ENCODE results near the gene SLC10A3. TPM values are rescaled to one million over a fixed set of nuclear protein-coding genes. Genes with fewer than 3 reads are reported as not detected.
A peak's percentile ranks its signal among the peaks of the same experiment; 100 is the strongest.

The SLC10A3 gene
- total and polyA plus RNA-seq, 7 experiments from 2014 or later: 11.7 to 58.7 (median 20.1) TPM

- Mint-ChIP-seq H3K27ac (no peak overlapping the region), H3K4me1 (peaks cover 5 to 32% (median 13%) of the 10 kb centered on the region in 7 donors), H3K27me3 (no peaks in the 10 kb centered on the region), H3K4me3 (no peak overlapping the region), H3K36me3 (peaks cover 0 to 4% (median 0%) of the 10 kb centered on the region in 5 donors), H3K9me3 (no peaks in the 10 kb centered on the region)
- H3K4me1 ChIP-seq (ENCODE audit: control insufficient read depth in 2 of 2, insufficient read depth in 2 of 2, low read length in 2 of 2): peaks cover 0 to 15% of the 10 kb centered on the region in 2 donors
- ATAC-seq (no peak), DNase-seq (no peak)
- H3K27ac ChIP-seq (ENCODE audit: low read depth, low read length): no peak overlapping the region
- H3K27me3 ChIP-seq (ENCODE audit: control insufficient read depth in 2 of 2, insufficient read depth in 2 of 2, low read length in 2 of 2): no peaks in the 10 kb centered on the region
- H3K9me3 ChIP-seq (ENCODE audit: control insufficient read depth in 2 of 3, low read length in 3 of 3): no peaks in the 10 kb centered on the region
- ChIA-PET POLR2A (interaction anchor here (1.3 to 2.0 kb wide), 2 partner anchors 34 to 53 kb away, joined by 4 to 8 read pairs; partner anchors contain the start of gene ATP6AP1), CTCF (interaction anchor here (0.6 to 0.7 kb wide), 2 partner anchors 135 to 287 kb away, joined by 3 read pairs; no protein-coding TSS in a partner anchor)
- intact Hi-C loops (cut with micrococcal nuclease): no loop called here
- no peak overlapping the region for H3K4me3 ChIP-seq (ENCODE audit: low read length)
- H3K36me3 ChIP-seq (ENCODE audit: control insufficient read depth in 2 of 3, insufficient read depth in 3 of 3, low read length in 3 of 3): peaks cover 0 to 6% (median 4%) of the 10 kb centered on the region in 3 experiments
Observed at GRCh38 chrX:154483325-154483724, 7.1 kb downstream of the SLC10A3 start.

- no peak overlapping the region for H3K27ac ChIP-seq (ENCODE audit: low read depth, low read length)
- no peak overlapping the region for H3K4me3 Mint-ChIP-seq
- H3K27me3 ChIP-seq (ENCODE audit: control insufficient read depth in 2 of 2, insufficient read depth in 2 of 2, low read length in 2 of 2): no peaks in the 10 kb centered on the region
- peaks cover 5 to 32% (median 13%) of the 10 kb centered on the region in 7 donors for H3K4me1 Mint-ChIP-seq
- H3K27ac Mint-ChIP-seq: peak overlapping the region in 1 of 9 donors; percentile 3
- no peaks in the 10 kb centered on the region for H3K27me3 Mint-ChIP-seq
- no peak overlapping the region for H3K4me3 ChIP-seq (ENCODE audit: low read length)
- intact Hi-C loops (cut with micrococcal nuclease): no loop called here
- H3K36me3 Mint-ChIP-seq: peaks cover 0 to 4% (median 0%) of the 10 kb centered on the region in 5 donors
- peaks cover 4 to 15% of the 10 kb centered on the region in 2 donors for H3K4me1 ChIP-seq (ENCODE audit: control insufficient read depth in 2 of 2, insufficient read depth in 2 of 2, low read length in 2 of 2)
- ChIA-PET CTCF (no interaction called here), POLR2A (interaction anchor here (1.3 kb wide), 1 partner anchor 34 kb away, joined by 4 read pairs; no protein-coding TSS in a partner anchor)
- H3K36me3 ChIP-seq (ENCODE audit: control insufficient read depth in 2 of 3, insufficient read depth in 3 of 3, low read length in 3 of 3): peaks cover 0 to 6% (median 4%) of the 10 kb centered on the region in 3 experiments
- no peaks in the 10 kb centered on the region for H3K9me3 Mint-ChIP-seq
- DNase-seq (no peak), ATAC-seq (no peak)
- no peaks in the 10 kb centered on the region for H3K9me3 ChIP-seq (ENCODE audit: control insufficient read depth in 2 of 3, low read length in 3 of 3)
Observed at GRCh38 chrX:154482786-154483185, 7.6 kb downstream of the SLC10A3 start.

- Mint-ChIP-seq H3K4me3 (no peak overlapping the region), H3K36me3 (peaks cover 0 to 4% (median 0%) of the 10 kb centered on the region in 5 donors), H3K9me3 (no peaks in the 10 kb centered on the region), H3K27me3 (no peaks in the 10 kb centered on the region), H3K27ac (peak overlapping the region in 4 of 9 donors; percentile 9 to 76 (median 46)), H3K4me1 (peaks cover 5 to 37% (median 18%) of the 10 kb centered on the region in 7 donors)
- ChIA-PET CTCF (interaction anchor here (0.6 kb wide), 1 partner anchor 193 kb away, joined by 5 read pairs; no protein-coding TSS in a partner anchor), POLR2A (no interaction called here)
- Histone ChIP-seq H3K27me3 (ENCODE audit: control insufficient read depth in 2 of 2, insufficient read depth in 2 of 2, low read length in 2 of 2) (no peaks in the 10 kb centered on the region), H3K27ac (ENCODE audit: low read depth, low read length) (no peak overlapping the region), H3K36me3 (ENCODE audit: control insufficient read depth in 2 of 3, insufficient read depth in 3 of 3, low read length in 3 of 3) (peaks cover 0 to 6% (median 4%) of the 10 kb centered on the region in 3 experiments), H3K9me3 (ENCODE audit: control insufficient read depth in 2 of 3, low read length in 3 of 3) (no peaks in the 10 kb centered on the region), H3K4me3 (ENCODE audit: low read length) (no peak overlapping the region), H3K4me1 (ENCODE audit: control insufficient read depth in 2 of 2, insufficient read depth in 2 of 2, low read length in 2 of 2) (peaks cover 12 to 15% of the 10 kb centered on the region in 2 donors)
- no peak for ATAC-seq
- intact Hi-C loops (cut with micrococcal nuclease): no loop called here
- DNase-seq: no peak
Observed at GRCh38 chrX:154481911-154482601, 8.4 kb downstream of the SLC10A3 start.

- H3K4me1 ChIP-seq (ENCODE audit: control insufficient read depth in 2 of 2, insufficient read depth in 2 of 2, low read length in 2 of 2): peaks cover 14 to 15% of the 10 kb centered on the region in 2 donors
Observed at GRCh38 chrX:154481195-154481594, 9.2 kb downstream of the SLC10A3 start.

GRCh38 chrX:154478728-154479622, 11.5 kb downstream of the SLC10A3 start, which contains the start of gene LAGE3:
Gene LAGE3 (minus strand): TSS chrX:154479281. CDS start chrX:154478915, 366 bp downstream.
- Mint-ChIP-seq H3K4me3 (peak within 1 kb of the TSS; percentile 81 to 94 (median 82)), H3K9me3 (no peaks in the 10 kb centered on the region), H3K4me1 (peaks cover 12 to 44% (median 23%) of the 10 kb centered on the region in 7 donors), H3K27me3 (no peaks in the 10 kb centered on the region), H3K36me3 (peaks cover 0 to 7% (median 0%) of the 10 kb centered on the region in 5 donors), H3K27ac (peak within 1 kb of the TSS; percentile 59 to 92 (median 88))
- Histone ChIP-seq H3K27me3 (ENCODE audit: control insufficient read depth in 2 of 2, insufficient read depth in 2 of 2, low read length in 2 of 2) (no peaks in the 10 kb centered on the region), H3K36me3 (ENCODE audit: control insufficient read depth in 2 of 3, insufficient read depth in 3 of 3, low read length in 3 of 3) (no peaks in the 10 kb centered on the region), H3K4me1 (ENCODE audit: control insufficient read depth in 2 of 2, insufficient read depth in 2 of 2, low read length in 2 of 2) (peaks cover 4 to 14% of the 10 kb centered on the region in 2 donors), H3K4me3 (ENCODE audit: low read length) (peak within 1 kb of the TSS; percentile 79), H3K27ac (ENCODE audit: low read depth, low read length) (peak within 1 kb of the TSS; percentile 90), H3K9me3 (ENCODE audit: control insufficient read depth in 2 of 3, low read length in 3 of 3) (no peaks in the 10 kb centered on the region)
- intact Hi-C loops (cut with micrococcal nuclease): loop anchor here (1.0 to 5.0 kb wide), 11 partner anchors 11 to 100 kb away; partner anchors contain the start of genes FAM3A (in 2 of the 2), SLC10A3 (in 2 of the 2), EMD (in 1 of the 2) and FAM50A (in 1 of the 2)
- DNase-seq (peak; percentile 85 to 97 (median 94)), ATAC-seq (peak; percentile 97)
- ChIA-PET CTCF (no interaction called here), POLR2A (interaction anchor here (0.9 to 3.8 kb wide), 9 partner anchors 11 to 80 kb away, joined by 3 to 31 read pairs (median 5); partner anchors contain the start of genes FAM3A, PLXNA3, SLC10A3 and TAFAZZIN)

More at GRCh38 chrX:154481195-154481594, 9.2 kb downstream of the SLC10A3 start:
- Mint-ChIP-seq H3K4me3 (no peak overlapping the region), H3K27ac (peak overlapping the region in 1 of 9 donors; percentile 66), H3K4me1 (peaks cover 12 to 45% (median 26%) of the 10 kb centered on the region in 7 donors), H3K9me3 (no peaks in the 10 kb centered on the region), H3K27me3 (no peaks in the 10 kb centered on the region), H3K36me3 (peaks cover 0 to 2% (median 0%) of the 10 kb centered on the region in 5 donors)
- CTCF ChIA-PET: interaction anchor here (0.7 kb wide), 1 partner anchor 110 kb away, joined by 3 read pairs; no protein-coding TSS in a partner anchor
- Histone ChIP-seq H3K27me3 (ENCODE audit: control insufficient read depth in 2 of 2, insufficient read depth in 2 of 2, low read length in 2 of 2) (no peaks in the 10 kb centered on the region), H3K27ac (ENCODE audit: low read depth, low read length) (no peak overlapping the region), H3K9me3 (ENCODE audit: control insufficient read depth in 2 of 3, low read length in 3 of 3) (no peaks in the 10 kb centered on the region), H3K4me3 (ENCODE audit: low read length) (no peak overlapping the region), H3K36me3 (ENCODE audit: control insufficient read depth in 2 of 3, insufficient read depth in 3 of 3, low read length in 3 of 3) (peaks cover 0 to 6% (median 4%) of the 10 kb centered on the region in 3 experiments)
- ATAC-seq: no peak
- intact Hi-C loops (cut with micrococcal nuclease): no loop called here
- POLR2A ChIA-PET: no interaction called here
- no peak for DNase-seq
